Fibroblast of villous mesenchyme (primary cell): ENCODE results near the gene COMMD1. TPM values are rescaled to one million over a fixed set of nuclear protein-coding genes. Genes with fewer than 3 reads are reported as not detected.
"Not testable (repeated sequence)": the region's sequence is repeated elsewhere in the genome, so short reads cannot be mapped to it uniquely, and the experiment has no call there.

ENCODE experiments used
- DNase-seq: peaks from one replicate; pipeline ENCODE4 v3.0.0-alpha.2; 2010; ENCODE audit warnings: low read depth
- H3K4me3 ChIP-seq: 2 replicates; pipeline ENCODE4 v1.5.1; 2011; ENCODE audit warnings: low read depth, mild to moderate bottlenecking, low read length
- total RNA-seq: library from RNA; depleted of rRNA; stranded (reverse); fragments of >200 nt; gene quantifications from 2 replicates; pipeline ENCODE4 v1.2.3, GENCODE V29; 2012
- TF ChIP-seq, protein P1 (sequence below): IDR thresholded peaks from 2 replicates; pipeline ENCODE4 v1.5.1; 2012; ENCODE audit warnings: low read depth, mild to moderate bottlenecking, low read length; ENCODE audit not compliant: insufficient read depth

Gene COMMD1
- total RNA-seq, 1 donor, result 59.2 TPM

DNA sequence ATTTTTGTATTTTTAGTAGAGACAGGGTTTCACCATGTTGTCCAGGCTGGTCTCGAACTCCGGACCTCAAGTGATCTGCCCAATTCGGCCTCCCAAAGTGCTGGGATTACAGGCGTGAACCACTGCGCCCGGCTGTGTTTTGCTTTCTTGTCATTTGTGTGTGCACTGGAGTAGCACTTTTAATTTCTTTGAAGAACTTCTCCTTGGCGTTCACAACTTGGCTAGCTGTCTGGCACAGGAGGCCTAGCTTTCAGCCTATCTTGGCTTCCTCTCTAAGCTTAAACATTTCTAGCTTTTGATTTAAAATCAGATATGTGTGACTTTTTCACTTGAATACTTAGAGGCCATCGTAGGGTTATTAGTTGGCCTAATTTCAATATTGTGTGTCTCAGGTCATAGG lies 93.0 kb downstream of the COMMD1 start:
- TF ChIP-seq, protein P1, sequence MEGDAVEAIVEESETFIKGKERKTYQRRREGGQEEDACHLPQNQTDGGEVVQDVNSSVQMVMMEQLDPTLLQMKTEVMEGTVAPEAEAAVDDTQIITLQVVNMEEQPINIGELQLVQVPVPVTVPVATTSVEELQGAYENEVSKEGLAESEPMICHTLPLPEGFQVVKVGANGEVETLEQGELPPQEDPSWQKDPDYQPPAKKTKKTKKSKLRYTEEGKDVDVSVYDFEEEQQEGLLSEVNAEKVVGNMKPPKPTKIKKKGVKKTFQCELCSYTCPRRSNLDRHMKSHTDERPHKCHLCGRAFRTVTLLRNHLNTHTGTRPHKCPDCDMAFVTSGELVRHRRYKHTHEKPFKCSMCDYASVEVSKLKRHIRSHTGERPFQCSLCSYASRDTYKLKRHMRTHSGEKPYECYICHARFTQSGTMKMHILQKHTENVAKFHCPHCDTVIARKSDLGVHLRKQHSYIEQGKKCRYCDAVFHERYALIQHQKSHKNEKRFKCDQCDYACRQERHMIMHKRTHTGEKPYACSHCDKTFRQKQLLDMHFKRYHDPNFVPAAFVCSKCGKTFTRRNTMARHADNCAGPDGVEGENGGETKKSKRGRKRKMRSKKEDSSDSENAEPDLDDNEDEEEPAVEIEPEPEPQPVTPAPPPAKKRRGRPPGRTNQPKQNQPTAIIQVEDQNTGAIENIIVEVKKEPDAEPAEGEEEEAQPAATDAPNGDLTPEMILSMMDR, result no peak
- H3K4me3 ChIP-seq, result no peak overlapping the region
- DNase-seq, result no peak

DNA sequence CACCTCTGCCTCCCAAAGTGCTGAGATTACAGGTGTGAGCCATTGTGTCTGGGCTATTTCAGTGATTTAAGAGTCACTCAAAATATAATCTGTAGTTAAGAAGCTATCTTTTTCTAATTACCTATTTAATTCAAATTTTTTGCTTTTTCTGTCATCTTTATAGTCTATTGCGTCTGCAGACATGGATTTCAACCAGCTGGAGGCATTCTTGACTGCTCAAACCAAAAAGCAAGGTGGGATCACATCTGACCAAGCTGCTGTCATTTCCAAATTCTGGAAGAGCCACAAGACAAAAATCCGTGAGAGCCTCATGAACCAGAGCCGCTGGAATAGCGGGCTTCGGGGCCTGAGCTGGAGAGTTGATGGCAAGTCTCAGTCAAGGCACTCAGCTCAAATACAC lies 95.1 kb downstream of the COMMD1 start:
- TF ChIP-seq, protein P1, result no peak
- H3K4me3 ChIP-seq, result no peak overlapping the region
- no peak for DNase-seq

DNA sequence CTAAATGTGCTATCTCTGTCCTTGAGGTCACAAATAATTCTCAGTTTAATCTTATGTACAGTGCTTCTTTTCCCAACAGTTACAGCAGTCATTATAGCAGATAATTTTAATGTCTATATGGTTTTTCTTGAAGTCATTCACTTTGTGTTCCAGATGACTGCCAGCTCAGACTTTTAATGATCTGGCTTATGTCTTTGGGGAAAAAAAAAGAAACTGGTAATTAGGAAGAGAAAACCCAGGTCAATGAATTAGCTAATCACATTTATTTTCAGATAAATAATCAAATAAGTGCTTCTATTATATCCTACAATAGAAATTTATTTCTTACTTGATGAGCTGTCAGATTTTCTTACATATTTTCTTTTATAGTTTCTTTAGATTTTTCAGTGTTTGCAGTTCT lies 96.0 kb downstream of the COMMD1 start:
- TF ChIP-seq, protein P1, result no peak

DNA sequence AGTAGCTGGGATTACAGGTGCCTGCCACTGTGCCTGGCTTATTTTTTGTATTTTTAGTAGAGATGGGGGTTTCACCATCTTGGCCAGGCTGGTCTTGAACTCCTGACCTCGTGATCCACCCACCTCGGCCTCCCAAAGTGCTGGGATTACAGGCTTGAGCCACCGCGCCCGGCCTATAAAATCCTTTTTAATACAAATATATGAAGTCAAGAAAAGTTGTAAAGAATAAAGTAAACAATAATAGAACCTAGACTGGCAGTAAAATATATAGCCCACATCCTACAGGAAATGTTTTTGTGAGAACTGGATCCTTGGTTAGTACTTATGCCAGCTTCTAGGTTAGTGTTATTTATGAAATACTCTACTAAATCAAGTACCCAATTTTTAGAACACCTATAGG lies 99.0 kb downstream of the COMMD1 start:
- DNase-seq, H3K4me3 ChIP-seq: not testable (repeated sequence)

More for the DNA sequence above, 96.0 kb downstream of the COMMD1 start:
- no peak for DNase-seq
- no peak overlapping the region for H3K4me3 ChIP-seq

- TF ChIP-seq, protein P1, result no peak
- no peak for DNase-seq
- H3K4me3 ChIP-seq, result no peak overlapping the region
These were observed 102.1 kb downstream of the COMMD1 start for GRCh38 chr2:62007555-62007954.

GRCh38 chr2:62010632-62011256 lies 105.3 kb downstream of the COMMD1 start:
- DNase-seq, result no peak
- no peak overlapping the region for H3K4me3 ChIP-seq
- TF ChIP-seq, protein P1, result no peak

DNA sequence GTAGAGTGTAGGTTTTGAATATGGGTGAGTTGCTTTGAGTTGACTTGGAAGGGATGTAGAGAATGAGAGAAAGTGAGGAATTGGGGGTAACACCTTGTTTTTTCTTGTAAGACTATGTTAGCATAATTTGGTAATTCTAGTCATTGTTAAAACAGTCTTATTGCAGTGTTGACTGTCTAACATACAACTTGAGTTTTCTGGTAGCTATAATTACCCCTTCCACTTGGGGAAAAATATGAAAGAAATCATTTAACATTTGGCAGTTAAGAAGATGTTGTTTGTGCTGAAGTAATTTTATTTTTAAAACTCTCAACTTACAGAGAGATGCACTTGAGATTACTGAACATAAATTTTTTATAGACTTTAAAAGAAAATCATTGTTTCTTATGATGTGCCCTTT lies 108.2 kb downstream of the COMMD1 start:
- TF ChIP-seq, protein P1, result no peak
- no peak overlapping the region for H3K4me3 ChIP-seq
- no peak for DNase-seq
